WTC11 (cell line): ENCODE measurements around the gene ZNHIT1.

Experiments used
- CREB1 ChIP-seq: sonication (generic); formaldehyde crosslinking; IDR thresholded peaks from 2 replicates; pipeline ENCODE4 v1.8.0; 2023; ENCODE audit warnings: mild to moderate bottlenecking, missing genetic modification reagents
- ELF4 ChIP-seq: sonication (generic); formaldehyde crosslinking; IDR thresholded peaks from 2 replicates; pipeline ENCODE4 v1.8.1; 2022; ENCODE audit warnings: low read depth, mild to moderate bottlenecking, moderate library complexity, missing genetic modification reagents
- ETV6 ChIP-seq: sonication (generic); formaldehyde crosslinking; IDR thresholded peaks from 2 replicates; pipeline ENCODE4 v1.8.1; 2022; ENCODE audit warnings: mild to moderate bottlenecking, missing genetic modification reagents
- GABPB1 ChIP-seq: sonication (generic); formaldehyde crosslinking; IDR thresholded peaks from 2 replicates; pipeline ENCODE4 v1.8.1; 2023; ENCODE audit warnings: mild to moderate bottlenecking, missing genetic modification reagents
- NR2C2 ChIP-seq: sonication (generic); formaldehyde crosslinking; IDR thresholded peaks from 2 replicates; pipeline ENCODE4 v1.8.0; 2022; ENCODE audit warnings: mild to moderate bottlenecking, missing genetic modification reagents
- NR3C1 ChIP-seq: sonication (generic); formaldehyde crosslinking; conservative IDR thresholded peaks from 2 replicates; pipeline ENCODE4 v1.8.1; 2023; ENCODE audit warnings: low read depth, mild to moderate bottlenecking, missing genetic modification reagents
- OVOL2 ChIP-seq: fragments of 250-450 bp; sonication (Bioruptor Pico); IDR thresholded peaks from 2 replicates; pipeline ENCODE4 v1.9.0; 2021; ENCODE audit warnings: mild to moderate bottlenecking, borderline replicate concordance
- TF ChIP-seq, protein P1 (sequence below): fragments of 200-600 bp; IDR thresholded peaks from 2 replicates; pipeline ENCODE4 v1.8.0; 2022; ENCODE audit warnings: antibody characterized with exemption
- TF ChIP-seq, protein P2 (sequence below): sonication (generic); formaldehyde crosslinking; IDR thresholded peaks from 2 replicates; pipeline ENCODE4 v1.8.0; 2022; ENCODE audit warnings: missing genetic modification reagents
- TF ChIP-seq, protein P3 (sequence below): sonication (generic); formaldehyde crosslinking; IDR thresholded peaks from 2 replicates; pipeline ENCODE4 v1.8.0; 2022; ENCODE audit warnings: mild to moderate bottlenecking, missing genetic modification reagents
- TF ChIP-seq, protein P4 (sequence below): fragments of 250-450 bp; sonication (Bioruptor Pico); IDR thresholded peaks from 2 replicates; pipeline ENCODE4 v1.9.0; 2021; ENCODE audit warnings: mild to moderate bottlenecking
- TF ChIP-seq, protein P5 (sequence below): sonication (generic); formaldehyde crosslinking; IDR thresholded peaks from 2 replicates; pipeline ENCODE4 v1.8.1; 2023; ENCODE audit warnings: mild to moderate bottlenecking, moderate library complexity, missing genetic modification reagents

DNA sequence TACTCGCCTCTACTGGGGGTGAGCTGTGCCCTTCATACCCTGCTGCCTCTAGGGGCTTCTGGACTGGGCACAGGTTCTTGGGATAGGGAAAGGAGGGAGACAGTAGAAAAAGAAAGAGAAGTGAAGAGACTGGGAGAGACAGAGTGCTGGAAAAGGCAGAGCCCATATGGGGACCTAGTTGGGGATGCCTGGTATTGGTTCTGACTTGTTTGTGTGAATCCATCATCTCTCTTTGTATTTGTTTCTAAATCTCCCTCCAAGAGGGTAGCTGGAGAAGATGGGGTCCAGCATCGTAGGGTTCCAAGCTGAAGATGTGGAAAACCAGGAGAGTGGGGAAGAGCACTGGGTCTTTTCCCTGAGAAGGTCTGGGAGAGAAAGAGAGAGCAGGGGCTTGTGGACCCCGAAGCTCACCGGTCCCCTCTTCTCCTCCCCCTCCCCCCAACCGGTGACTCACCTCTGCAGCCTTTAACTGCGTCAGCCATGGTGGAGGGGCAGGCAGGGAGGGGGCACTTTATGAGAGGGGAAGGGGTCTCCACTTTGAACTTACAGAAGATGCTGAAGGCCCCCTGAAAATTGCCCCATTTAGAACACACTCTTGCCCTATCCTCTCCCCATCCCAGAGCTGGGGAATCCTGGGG is 49.4 kb upstream of the ZNHIT1 start:
- TF ChIP-seq, protein P1, sequence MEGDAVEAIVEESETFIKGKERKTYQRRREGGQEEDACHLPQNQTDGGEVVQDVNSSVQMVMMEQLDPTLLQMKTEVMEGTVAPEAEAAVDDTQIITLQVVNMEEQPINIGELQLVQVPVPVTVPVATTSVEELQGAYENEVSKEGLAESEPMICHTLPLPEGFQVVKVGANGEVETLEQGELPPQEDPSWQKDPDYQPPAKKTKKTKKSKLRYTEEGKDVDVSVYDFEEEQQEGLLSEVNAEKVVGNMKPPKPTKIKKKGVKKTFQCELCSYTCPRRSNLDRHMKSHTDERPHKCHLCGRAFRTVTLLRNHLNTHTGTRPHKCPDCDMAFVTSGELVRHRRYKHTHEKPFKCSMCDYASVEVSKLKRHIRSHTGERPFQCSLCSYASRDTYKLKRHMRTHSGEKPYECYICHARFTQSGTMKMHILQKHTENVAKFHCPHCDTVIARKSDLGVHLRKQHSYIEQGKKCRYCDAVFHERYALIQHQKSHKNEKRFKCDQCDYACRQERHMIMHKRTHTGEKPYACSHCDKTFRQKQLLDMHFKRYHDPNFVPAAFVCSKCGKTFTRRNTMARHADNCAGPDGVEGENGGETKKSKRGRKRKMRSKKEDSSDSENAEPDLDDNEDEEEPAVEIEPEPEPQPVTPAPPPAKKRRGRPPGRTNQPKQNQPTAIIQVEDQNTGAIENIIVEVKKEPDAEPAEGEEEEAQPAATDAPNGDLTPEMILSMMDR: no peak
- TF ChIP-seq, protein P2, sequence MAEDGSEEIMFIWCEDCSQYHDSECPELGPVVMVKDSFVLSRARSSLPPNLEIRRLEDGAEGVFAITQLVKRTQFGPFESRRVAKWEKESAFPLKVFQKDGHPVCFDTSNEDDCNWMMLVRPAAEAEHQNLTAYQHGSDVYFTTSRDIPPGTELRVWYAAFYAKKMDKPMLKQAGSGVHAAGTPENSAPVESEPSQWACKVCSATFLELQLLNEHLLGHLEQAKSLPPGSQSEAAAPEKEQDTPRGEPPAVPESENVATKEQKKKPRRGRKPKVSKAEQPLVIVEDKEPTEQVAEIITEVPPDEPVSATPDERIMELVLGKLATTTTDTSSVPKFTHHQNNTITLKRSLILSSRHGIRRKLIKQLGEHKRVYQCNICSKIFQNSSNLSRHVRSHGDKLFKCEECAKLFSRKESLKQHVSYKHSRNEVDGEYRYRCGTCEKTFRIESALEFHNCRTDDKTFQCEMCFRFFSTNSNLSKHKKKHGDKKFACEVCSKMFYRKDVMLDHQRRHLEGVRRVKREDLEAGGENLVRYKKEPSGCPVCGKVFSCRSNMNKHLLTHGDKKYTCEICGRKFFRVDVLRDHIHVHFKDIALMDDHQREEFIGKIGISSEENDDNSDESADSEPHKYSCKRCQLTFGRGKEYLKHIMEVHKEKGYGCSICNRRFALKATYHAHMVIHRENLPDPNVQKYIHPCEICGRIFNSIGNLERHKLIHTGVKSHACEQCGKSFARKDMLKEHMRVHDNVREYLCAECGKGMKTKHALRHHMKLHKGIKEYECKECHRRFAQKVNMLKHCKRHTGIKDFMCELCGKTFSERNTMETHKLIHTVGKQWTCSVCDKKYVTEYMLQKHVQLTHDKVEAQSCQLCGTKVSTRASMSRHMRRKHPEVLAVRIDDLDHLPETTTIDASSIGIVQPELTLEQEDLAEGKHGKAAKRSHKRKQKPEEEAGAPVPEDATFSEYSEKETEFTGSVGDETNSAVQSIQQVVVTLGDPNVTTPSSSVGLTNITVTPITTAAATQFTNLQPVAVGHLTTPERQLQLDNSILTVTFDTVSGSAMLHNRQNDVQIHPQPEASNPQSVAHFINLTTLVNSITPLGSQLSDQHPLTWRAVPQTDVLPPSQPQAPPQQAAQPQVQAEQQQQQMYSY (CRISPR knock-in tag): no peak
- TF ChIP-seq NR2C2 (CRISPR knock-in tag) (no peak), ETV6 (CRISPR knock-in tag) (no peak), CREB1 (CRISPR knock-in tag) (no peak), OVOL2 (CRISPR knock-in tag) (no peak), GABPB1 (CRISPR knock-in tag) (no peak), NR3C1 (no peak), ELF4 (CRISPR knock-in tag) (no peak)
- TF ChIP-seq, protein P3, sequence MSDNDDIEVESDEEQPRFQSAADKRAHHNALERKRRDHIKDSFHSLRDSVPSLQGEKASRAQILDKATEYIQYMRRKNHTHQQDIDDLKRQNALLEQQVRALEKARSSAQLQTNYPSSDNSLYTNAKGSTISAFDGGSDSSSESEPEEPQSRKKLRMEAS (CRISPR knock-in tag): no peak
- TF ChIP-seq, protein P4, sequence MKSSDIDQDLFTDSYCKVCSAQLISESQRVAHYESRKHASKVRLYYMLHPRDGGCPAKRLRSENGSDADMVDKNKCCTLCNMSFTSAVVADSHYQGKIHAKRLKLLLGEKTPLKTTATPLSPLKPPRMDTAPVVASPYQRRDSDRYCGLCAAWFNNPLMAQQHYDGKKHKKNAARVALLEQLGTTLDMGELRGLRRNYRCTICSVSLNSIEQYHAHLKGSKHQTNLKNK (CRISPR knock-in tag): no peak
- TF ChIP-seq, protein P5, sequence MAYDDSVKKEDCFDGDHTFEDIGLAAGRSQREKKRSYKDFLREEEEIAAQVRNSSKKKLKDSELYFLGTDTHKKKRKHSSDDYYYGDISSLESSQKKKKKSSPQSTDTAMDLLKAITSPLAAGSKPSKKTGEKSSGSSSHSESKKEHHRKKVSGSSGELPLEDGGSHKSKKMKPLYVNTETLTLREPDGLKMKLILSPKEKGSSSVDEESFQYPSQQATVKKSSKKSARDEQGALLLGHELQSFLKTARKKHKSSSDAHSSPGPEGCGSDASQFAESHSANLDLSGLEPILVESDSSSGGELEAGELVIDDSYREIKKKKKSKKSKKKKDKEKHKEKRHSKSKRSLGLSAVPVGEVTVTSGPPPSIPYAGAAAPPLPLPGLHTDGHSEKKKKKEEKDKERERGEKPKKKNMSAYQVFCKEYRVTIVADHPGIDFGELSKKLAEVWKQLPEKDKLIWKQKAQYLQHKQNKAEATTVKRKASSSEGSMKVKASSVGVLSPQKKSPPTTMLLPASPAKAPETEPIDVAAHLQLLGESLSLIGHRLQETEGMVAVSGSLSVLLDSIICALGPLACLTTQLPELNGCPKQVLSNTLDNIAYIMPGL (CRISPR knock-in tag): no peak
